Glutamatergic neuron (in vitro differentiated cells): ENCODE data around the gene DCN. TPM values are rescaled to one million over a fixed set of nuclear protein-coding genes. Genes with fewer than 3 reads are reported as not detected.

Experiments
- DNase-seq: peaks from one replicate; pipeline ENCODE4 v3.0.0; 2022
- H3K27ac Mint-ChIP-seq: one replicate; pipeline ENCODE4 v1.8.0; 2020; ENCODE audit warnings: mild to moderate bottlenecking, mixed read lengths, inconsistent platforms; ENCODE audit not compliant: unreplicated experiment
- H3K27me3 Mint-ChIP-seq: one replicate; pipeline ENCODE4 v1.8.0; 2020; ENCODE audit warnings: mild to moderate bottlenecking, moderate library complexity, mixed read lengths, inconsistent platforms; ENCODE audit not compliant: unreplicated experiment
- H3K36me3 Mint-ChIP-seq: one replicate; pipeline ENCODE4 v1.8.0; 2020; ENCODE audit warnings: mild to moderate bottlenecking, mixed read lengths, inconsistent platforms; ENCODE audit not compliant: unreplicated experiment
- H3K4me1 Mint-ChIP-seq: one replicate; pipeline ENCODE4 v1.8.0; 2020; ENCODE audit warnings: mild to moderate bottlenecking, low read depth, mixed read lengths, inconsistent platforms; ENCODE audit not compliant: unreplicated experiment
- H3K4me3 Mint-ChIP-seq: one replicate; pipeline ENCODE4 v1.8.0; 2020; ENCODE audit warnings: mild to moderate bottlenecking, mixed read lengths, inconsistent platforms; ENCODE audit not compliant: unreplicated experiment
- H3K9me3 Mint-ChIP-seq: one replicate; pipeline ENCODE4 v1.8.0; 2020; ENCODE audit warnings: mild to moderate bottlenecking, moderate library complexity, mixed read lengths, inconsistent platforms; ENCODE audit not compliant: unreplicated experiment
- CTCF ChIP-seq: fragments of 200-600 bp; sonication (generic); IDR thresholded peaks from one replicate; pipeline ENCODE4 v1.5.0; 2021; ENCODE audit not compliant: partially characterized antibody, unreplicated experiment
- total RNA-seq: library from RNA; stranded (reverse); fragmentation: NEBNext Ultra II Directional; extraction: Animal tissue kit (Norgen Biotek cat#: 25700); gene quantifications from one replicate; pipeline ENCODE4 v1.2.1, GENCODE V29; 2021; ENCODE audit not compliant: unreplicated experiment

DCN gene
- total RNA-seq, 1 donor from 2014 or later, result not detected

DNA sequence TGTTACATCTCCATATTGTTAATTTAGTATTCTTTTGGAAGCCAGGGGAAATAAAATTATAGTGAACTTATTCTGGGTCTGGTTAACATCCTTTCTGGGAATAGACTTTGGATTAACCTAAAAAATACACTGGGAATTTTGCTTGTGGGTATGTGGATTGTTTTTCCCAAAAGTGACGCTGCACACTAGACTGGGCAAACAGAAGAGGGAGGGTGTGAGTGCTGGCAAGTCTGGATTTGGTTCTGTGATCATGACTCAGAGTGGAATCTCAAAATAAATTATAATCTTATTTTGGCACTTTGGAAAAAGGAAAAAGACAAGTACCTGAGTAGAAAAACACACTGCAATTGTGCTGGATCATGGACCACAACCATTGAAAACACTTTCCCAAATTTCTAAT is 56.1 kb downstream of the DCN start:
- no peak for TF ChIP-seq CTCF
- no peak overlapping the region for H3K4me3 Mint-ChIP-seq
- no peaks in the 10 kb centered on the region for H3K9me3 Mint-ChIP-seq
- no peak overlapping the region for H3K27ac Mint-ChIP-seq
- DNase-seq, result no peak
- H3K36me3 Mint-ChIP-seq, result no peaks in the 10 kb centered on the region
- H3K4me1 Mint-ChIP-seq, result peaks cover 2% of the 10 kb centered on the region
- no peaks in the 10 kb centered on the region for H3K27me3 Mint-ChIP-seq

GRCh38 chr12:91123236-91123916 is 59.2 kb downstream of the DCN start:
- Mint-ChIP-seq H3K27me3 (no peaks in the 10 kb centered on the region), H3K27ac (no peak overlapping the region), H3K9me3 (no peaks in the 10 kb centered on the region), H3K36me3 (no peaks in the 10 kb centered on the region), H3K4me3 (no peak overlapping the region), H3K4me1 (peaks cover 2% of the 10 kb centered on the region)
- no peak for TF ChIP-seq CTCF
- no peak for DNase-seq

GRCh38 chr12:91120781-91121180 is 61.8 kb downstream of the DCN start:
- no peak for DNase-seq
- H3K9me3 Mint-ChIP-seq, result no peaks in the 10 kb centered on the region
- H3K4me3 Mint-ChIP-seq, result no peak overlapping the region
- H3K4me1 Mint-ChIP-seq, result peaks cover 2% of the 10 kb centered on the region
- H3K36me3 Mint-ChIP-seq, result no peaks in the 10 kb centered on the region
- no peaks in the 10 kb centered on the region for H3K27me3 Mint-ChIP-seq
- no peak for TF ChIP-seq CTCF
- H3K27ac Mint-ChIP-seq, result no peak overlapping the region

GRCh38 chr12:91119089-91119488 is 63.5 kb downstream of the DCN start:
- DNase-seq, result no peak
- Mint-ChIP-seq H3K4me1 (peaks cover 4% of the 10 kb centered on the region), H3K36me3 (no peaks in the 10 kb centered on the region), H3K27me3 (no peaks in the 10 kb centered on the region), H3K9me3 (no peaks in the 10 kb centered on the region), H3K27ac (no peak overlapping the region), H3K4me3 (no peak overlapping the region)
- TF ChIP-seq CTCF, result no peak

DNA sequence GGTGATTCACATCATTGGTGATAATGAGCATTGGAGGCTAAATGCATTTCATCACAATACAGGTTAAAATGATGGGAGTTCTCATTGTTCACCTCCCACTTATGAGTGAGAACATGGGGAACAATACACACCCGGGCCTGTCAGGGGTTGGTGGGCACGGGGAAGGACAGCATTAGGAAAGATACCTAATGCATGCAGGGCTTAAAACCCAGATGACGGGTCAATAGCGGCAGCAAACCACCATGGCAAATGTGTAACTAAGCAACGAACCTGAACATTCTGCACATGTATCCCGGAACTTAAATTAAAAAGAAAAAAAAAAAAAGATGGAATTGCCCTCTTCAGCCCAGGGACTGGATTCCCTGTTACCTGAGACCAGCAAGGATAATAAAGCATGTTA is 69.0 kb downstream of the DCN start:
- no peak overlapping the region for H3K4me3 Mint-ChIP-seq
- H3K36me3 Mint-ChIP-seq, result no peaks in the 10 kb centered on the region
- H3K9me3 Mint-ChIP-seq, result no peaks in the 10 kb centered on the region
- peaks cover 6% of the 10 kb centered on the region for H3K4me1 Mint-ChIP-seq
- no peak overlapping the region for H3K27ac Mint-ChIP-seq
- H3K27me3 Mint-ChIP-seq, result no peaks in the 10 kb centered on the region
- TF ChIP-seq CTCF, result no peak
- DNase-seq, result no peak
